Neural progenitor cell (in vitro differentiated cells): ENCODE data around the gene MRPL3. TPM values are rescaled to one million over a fixed set of nuclear protein-coding genes. Genes with fewer than 3 reads are reported as not detected.

ENCODE experiments used
- DNase-seq: peaks from one replicate; pipeline ENCODE4 v3.0.0-alpha.2; 2016; ENCODE audit warnings: low spot score
- H2AFZ ChIP-seq: fragments of 200-600 bp; sonication (generic); replicated peaks from 2 replicates; pipeline ENCODE4 v1.6.1; 2016; ENCODE audit warnings: antibody characterized with exemption
- H3F3A ChIP-seq: fragments of 200-600 bp; sonication (generic); 2 replicates; pipeline ENCODE4 v1.6.1; 2016; ENCODE audit warnings: antibody characterized with exemption, low read depth
- H3K27ac ChIP-seq: fragments of 200-600 bp; sonication (generic); 2 replicates; pipeline ENCODE4 v1.5.1; 2016; ENCODE audit warnings: mild to moderate bottlenecking
- H3K27me3 ChIP-seq: fragments of 200-600 bp; sonication (generic); 2 replicates; pipeline ENCODE4 v1.6.1; 2016; ENCODE audit warnings: mild to moderate bottlenecking, moderate library complexity
- H3K36me3 ChIP-seq: fragments of 200-600 bp; sonication (generic); 2 replicates; pipeline ENCODE4 v1.5.1; 2016
- H3K4me1 ChIP-seq: fragments of 200-600 bp; sonication (generic); 2 replicates; pipeline ENCODE4 v1.6.1; 2016; ENCODE audit warnings: mixed run types
- H3K4me2 ChIP-seq: fragments of 200-600 bp; sonication (generic); 2 replicates; pipeline ENCODE4 v1.6.1; 2016
- H3K4me3 ChIP-seq: fragments of 200-600 bp; sonication (generic); 2 replicates; pipeline ENCODE4 v1.5.1; 2016
- H3K79me2 ChIP-seq: fragments of 200-600 bp; sonication (generic); 2 replicates; pipeline ENCODE4 v1.6.1; 2016; ENCODE audit warnings: low read depth
- H3K9ac ChIP-seq: fragments of 200-600 bp; sonication (generic); 2 replicates; pipeline ENCODE4 v1.6.1; 2016
- H3K9me3 ChIP-seq: fragments of 200-600 bp; sonication (generic); 2 replicates; pipeline ENCODE4 v1.5.1; 2016; ENCODE audit warnings: low read depth
- H4K20me1 ChIP-seq: fragments of 200-600 bp; sonication (generic); 2 replicates; pipeline ENCODE4 v1.6.1; 2016; ENCODE audit warnings: low read depth
- H3K27ac Mint-ChIP-seq: 3 replicates; pipeline ENCODE4 v1.8.0; 2021; ENCODE audit warnings: mixed read lengths
- H3K27me3 Mint-ChIP-seq: 2 replicates; pipeline ENCODE4 v1.8.0; 2022; ENCODE audit warnings: low read depth, mild to moderate bottlenecking, inconsistent platforms, moderate library complexity, mixed read lengths; ENCODE audit not compliant: insufficient read depth
- H3K36me3 Mint-ChIP-seq: 3 replicates; pipeline ENCODE4 v1.8.0; 2021; ENCODE audit warnings: mixed read lengths
- H3K4me1 Mint-ChIP-seq: 3 replicates; pipeline ENCODE4 v1.8.0; 2021; ENCODE audit warnings: mixed read lengths
- H3K4me3 Mint-ChIP-seq: 3 replicates; pipeline ENCODE4 v1.8.0; 2021; ENCODE audit warnings: mild to moderate bottlenecking, moderate library complexity, mixed read lengths
- H3K9me3 Mint-ChIP-seq: 3 replicates; pipeline ENCODE4 v1.8.0; 2020; ENCODE audit warnings: mixed read lengths
- CTCF ChIP-seq: fragments of 200-600 bp; sonication (generic); IDR thresholded peaks from 2 replicates; pipeline ENCODE4 v1.5.1; 2017; ENCODE audit warnings: antibody characterized with exemption, mild to moderate bottlenecking
- EZH2 ChIP-seq: fragments of 200-600 bp; sonication (generic); IDR thresholded peaks from 2 replicates; pipeline ENCODE4 v1.6.1; 2017; ENCODE audit warnings: antibody characterized with exemption, mild to moderate bottlenecking, moderate library complexity
- EZH2phosphoT487 ChIP-seq: fragments of 200-600 bp; sonication (generic); IDR thresholded peaks from 2 replicates; pipeline ENCODE4 v1.6.1; 2017; ENCODE audit warnings: antibody characterized with exemption
- small RNA-seq: library from RNA; depleted of rRNA; stranded (forward); fragments of <200 nt; gene quantifications from one replicate; pipeline ENCODE3, GENCODE V24; 2015
- total RNA-seq: library from RNA; depleted of rRNA; stranded (reverse); fragments of >200 nt; gene quantifications from 2 replicates; pipeline ENCODE4 v1.2.3, GENCODE V29; 2015; ENCODE audit warnings: low replicate concordance

MRPL3 gene
- total RNA-seq, 1 donor from 2014 or later = 202 TPM

- no peaks in the 10 kb centered on the region for H3K9me3 ChIP-seq
- H4K20me1 ChIP-seq = no peaks in the 10 kb centered on the region
- no peak overlapping the region for H2AFZ ChIP-seq
- no peak overlapping the region for H3K4me3 ChIP-seq
- Mint-ChIP-seq H3K27ac (no peak overlapping the region), H3K9me3 (no peaks in the 10 kb centered on the region), H3K4me1 (peaks cover 3% of the 10 kb centered on the region), H3K36me3 (no peaks in the 10 kb centered on the region), H3K4me3 (no peak overlapping the region), H3K27me3 (peaks cover 8% of the 10 kb centered on the region)
- H3K79me2 ChIP-seq = no peaks in the 10 kb centered on the region
- H3K4me1 ChIP-seq = no peaks in the 10 kb centered on the region
- no peak overlapping the region for H3K4me2 ChIP-seq
- H3K9ac ChIP-seq = no peak overlapping the region
- no peak for TF ChIP-seq EZH2phosphoT487
- TF ChIP-seq EZH2 = no peak
- H3K27ac ChIP-seq = no peak overlapping the region
- H3F3A ChIP-seq = no peaks in the 10 kb centered on the region
- H3K27me3 ChIP-seq = no peaks in the 10 kb centered on the region
- no peaks in the 10 kb centered on the region for H3K36me3 ChIP-seq
- no peak for DNase-seq
These were observed 75.5 kb downstream of the MRPL3 start for GRCh38 chr3:131427226-131427625.

- no peak overlapping the region for H3K4me3 Mint-ChIP-seq
- Histone ChIP-seq H3K4me1 (no peaks in the 10 kb centered on the region), H3K4me2 (no peak overlapping the region), H3K79me2 (no peaks in the 10 kb centered on the region), H3K36me3 (no peaks in the 10 kb centered on the region), H3K4me3 (no peak overlapping the region), H3F3A (no peaks in the 10 kb centered on the region), H3K27me3 (no peaks in the 10 kb centered on the region), H3K27ac (no peak overlapping the region), H2AFZ (no peak overlapping the region), H3K9ac (no peak overlapping the region), H4K20me1 (no peaks in the 10 kb centered on the region), H3K9me3 (no peaks in the 10 kb centered on the region)
- TF ChIP-seq CTCF (no peak), EZH2 (no peak), EZH2phosphoT487 (no peak)
- no peak for DNase-seq
- H3K4me1 Mint-ChIP-seq = peaks cover 3% of the 10 kb centered on the region
- H3K27me3 Mint-ChIP-seq = peaks cover 2% of the 10 kb centered on the region
- H3K36me3 Mint-ChIP-seq = peaks cover 3% of the 10 kb centered on the region
- no peak overlapping the region for H3K27ac Mint-ChIP-seq
- H3K9me3 Mint-ChIP-seq = no peaks in the 10 kb centered on the region
These were observed 80.7 kb downstream of the MRPL3 start for GRCh38 chr3:131421957-131422498.

GRCh38 chr3:131421301-131421700, 81.5 kb downstream of the MRPL3 start:
- H3K4me1 Mint-ChIP-seq = peaks cover 5% of the 10 kb centered on the region
- H3K27ac ChIP-seq = no peak overlapping the region
- H3K4me1 ChIP-seq = no peaks in the 10 kb centered on the region
- H3K27ac Mint-ChIP-seq = no peak overlapping the region
- no peaks in the 10 kb centered on the region for H3K79me2 ChIP-seq
- H3K27me3 Mint-ChIP-seq = peaks cover 2% of the 10 kb centered on the region
- H3F3A ChIP-seq = no peaks in the 10 kb centered on the region
- H4K20me1 ChIP-seq = no peaks in the 10 kb centered on the region
- H3K27me3 ChIP-seq = no peaks in the 10 kb centered on the region
- peaks cover 3% of the 10 kb centered on the region for H3K36me3 Mint-ChIP-seq
- H3K4me3 ChIP-seq = no peak overlapping the region
- no peak for TF ChIP-seq CTCF
- no peak for TF ChIP-seq EZH2phosphoT487
- DNase-seq = no peak
- H3K9me3 Mint-ChIP-seq = peaks cover 5% of the 10 kb centered on the region
- no peak overlapping the region for H3K4me2 ChIP-seq
- H3K9me3 ChIP-seq = no peaks in the 10 kb centered on the region
- H3K36me3 ChIP-seq = no peaks in the 10 kb centered on the region
- H2AFZ ChIP-seq = no peak overlapping the region
- H3K9ac ChIP-seq = no peak overlapping the region
- no peak overlapping the region for H3K4me3 Mint-ChIP-seq

GRCh38 chr3:131417751-131418150, 85.0 kb downstream of the MRPL3 start:
- no peak overlapping the region for H3K4me3 ChIP-seq
- H3K27me3 ChIP-seq = no peaks in the 10 kb centered on the region
- Mint-ChIP-seq H3K9me3 (peaks cover 11% of the 10 kb centered on the region), H3K4me3 (no peak overlapping the region), H3K27me3 (peaks cover 2% of the 10 kb centered on the region), H3K27ac (no peak overlapping the region), H3K4me1 (peaks cover 5% of the 10 kb centered on the region), H3K36me3 (peaks cover 3% of the 10 kb centered on the region)
- no peaks in the 10 kb centered on the region for H3K36me3 ChIP-seq
- no peaks in the 10 kb centered on the region for H3K79me2 ChIP-seq
- no peak overlapping the region for H3K27ac ChIP-seq
- H4K20me1 ChIP-seq = no peaks in the 10 kb centered on the region
- H3F3A ChIP-seq = no peaks in the 10 kb centered on the region
- H3K9me3 ChIP-seq = no peaks in the 10 kb centered on the region
- H3K9ac ChIP-seq = no peak overlapping the region
- TF ChIP-seq EZH2 (no peak), CTCF (no peak), EZH2phosphoT487 (no peak)
- H2AFZ ChIP-seq = no peak overlapping the region
- no peak for DNase-seq
- no peaks in the 10 kb centered on the region for H3K4me1 ChIP-seq
- H3K4me2 ChIP-seq = no peak overlapping the region

Small RNAs within 50 kb of the gene (small RNA-seq; reads per million reads assigned to genes)
- gene AC107027.2 = not detected
- gene SNORA58 = 3.8 reads per million, percentile 93 among the genes with 10 or more reads in this experiment

Other genes with a start within 250 kb of the MRPL3 start
- gene NUDT16, start 121.2 kb downstream of the MRPL3 start, total RNA-seq = 19.1 and 21.9 TPM in 2 replicates